Measurements from ENCODE around the gene TPO.

DNA sequence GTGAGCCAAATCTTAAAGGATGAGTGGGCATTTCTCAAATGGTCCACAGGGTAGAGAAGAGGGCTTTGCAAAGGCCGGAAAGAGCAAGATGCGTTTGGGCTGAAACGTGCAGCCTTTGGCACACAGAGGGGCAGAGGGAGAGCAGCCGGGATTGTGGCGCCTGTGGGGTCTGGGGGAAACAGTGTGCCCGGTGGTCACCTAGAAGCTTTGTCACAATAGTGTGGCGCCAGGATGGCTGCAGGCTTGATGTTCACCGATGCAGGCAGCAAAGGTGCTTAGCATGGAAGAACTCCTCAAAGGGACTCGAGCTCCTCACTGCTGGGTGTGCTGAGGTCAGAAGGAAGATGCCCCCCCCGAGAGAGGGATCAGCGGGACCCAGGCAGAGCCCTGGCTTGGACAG, 23.8 kb downstream of the TPO start:
- TF ChIP-seq, protein P1, sequence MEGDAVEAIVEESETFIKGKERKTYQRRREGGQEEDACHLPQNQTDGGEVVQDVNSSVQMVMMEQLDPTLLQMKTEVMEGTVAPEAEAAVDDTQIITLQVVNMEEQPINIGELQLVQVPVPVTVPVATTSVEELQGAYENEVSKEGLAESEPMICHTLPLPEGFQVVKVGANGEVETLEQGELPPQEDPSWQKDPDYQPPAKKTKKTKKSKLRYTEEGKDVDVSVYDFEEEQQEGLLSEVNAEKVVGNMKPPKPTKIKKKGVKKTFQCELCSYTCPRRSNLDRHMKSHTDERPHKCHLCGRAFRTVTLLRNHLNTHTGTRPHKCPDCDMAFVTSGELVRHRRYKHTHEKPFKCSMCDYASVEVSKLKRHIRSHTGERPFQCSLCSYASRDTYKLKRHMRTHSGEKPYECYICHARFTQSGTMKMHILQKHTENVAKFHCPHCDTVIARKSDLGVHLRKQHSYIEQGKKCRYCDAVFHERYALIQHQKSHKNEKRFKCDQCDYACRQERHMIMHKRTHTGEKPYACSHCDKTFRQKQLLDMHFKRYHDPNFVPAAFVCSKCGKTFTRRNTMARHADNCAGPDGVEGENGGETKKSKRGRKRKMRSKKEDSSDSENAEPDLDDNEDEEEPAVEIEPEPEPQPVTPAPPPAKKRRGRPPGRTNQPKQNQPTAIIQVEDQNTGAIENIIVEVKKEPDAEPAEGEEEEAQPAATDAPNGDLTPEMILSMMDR (IDR thresholded peaks at IDR 0.05): no peak
- no peak for TF ChIP-seq POLR2A (IDR thresholded peaks at IDR 0.05)

All from Peyer's patch (tissue), 4 donors.